Measurements from ENCODE around the gene REXO4.
"Not testable (repeated sequence)": the region's sequence is repeated elsewhere in the genome, so short reads cannot be mapped to it uniquely, and the experiment has no call there.

REXO4 gene

DNA sequence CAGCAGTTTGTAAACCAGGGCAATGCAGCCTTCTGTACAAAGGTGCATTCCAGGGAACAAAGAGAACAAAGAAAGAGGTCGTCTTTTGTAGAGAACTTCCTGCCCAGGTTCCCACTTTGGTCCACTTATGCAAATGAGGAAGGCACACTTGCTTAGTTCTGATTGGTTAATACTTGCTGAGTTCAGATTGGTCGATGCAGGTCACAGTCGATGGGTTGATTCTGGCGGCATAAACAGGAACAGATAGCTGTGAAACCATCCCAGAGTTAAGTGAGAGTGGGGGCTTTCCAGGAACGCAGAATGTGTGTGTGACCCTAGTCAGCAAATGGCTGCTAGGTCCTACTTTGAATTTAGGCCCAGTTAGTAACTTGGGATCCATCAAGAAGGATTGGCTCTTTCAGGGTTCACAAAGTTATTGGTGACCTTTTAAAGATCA is 2.6 kb upstream of the REXO4 start:
- no peak for DNase-seq (ENCODE audit: low spot score)

GRCh38 chr9:133419005-133419404 is 1.2 kb upstream of the REXO4 start:
- no peak for DNase-seq (ENCODE audit: low spot score)

GRCh38 chr9:133415170-133415569 is 2.6 kb downstream of the REXO4 start:
- no peak for DNase-seq (ENCODE audit: low spot score)

DNA sequence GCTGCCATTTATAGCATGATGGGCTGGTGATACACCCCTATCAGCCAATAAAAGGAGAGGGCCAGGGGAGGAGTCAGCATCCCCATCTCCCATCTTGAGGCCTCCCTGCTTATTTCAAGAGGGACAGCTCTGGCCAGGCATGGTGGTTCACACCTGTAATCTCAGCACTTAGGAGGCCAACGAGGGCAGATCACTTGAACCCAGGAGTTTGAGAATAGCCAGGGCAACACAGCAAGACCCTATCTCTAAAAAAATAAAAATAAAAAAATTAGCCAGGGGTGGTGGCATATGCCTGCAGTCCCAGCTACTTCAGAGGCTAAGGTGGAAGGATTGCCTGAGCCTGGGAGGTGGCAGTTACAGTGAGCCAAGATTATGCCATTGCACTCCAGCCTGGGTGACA is 9.8 kb downstream of the REXO4 start:
- no peak for DNase-seq (ENCODE audit: low spot score)

DNA sequence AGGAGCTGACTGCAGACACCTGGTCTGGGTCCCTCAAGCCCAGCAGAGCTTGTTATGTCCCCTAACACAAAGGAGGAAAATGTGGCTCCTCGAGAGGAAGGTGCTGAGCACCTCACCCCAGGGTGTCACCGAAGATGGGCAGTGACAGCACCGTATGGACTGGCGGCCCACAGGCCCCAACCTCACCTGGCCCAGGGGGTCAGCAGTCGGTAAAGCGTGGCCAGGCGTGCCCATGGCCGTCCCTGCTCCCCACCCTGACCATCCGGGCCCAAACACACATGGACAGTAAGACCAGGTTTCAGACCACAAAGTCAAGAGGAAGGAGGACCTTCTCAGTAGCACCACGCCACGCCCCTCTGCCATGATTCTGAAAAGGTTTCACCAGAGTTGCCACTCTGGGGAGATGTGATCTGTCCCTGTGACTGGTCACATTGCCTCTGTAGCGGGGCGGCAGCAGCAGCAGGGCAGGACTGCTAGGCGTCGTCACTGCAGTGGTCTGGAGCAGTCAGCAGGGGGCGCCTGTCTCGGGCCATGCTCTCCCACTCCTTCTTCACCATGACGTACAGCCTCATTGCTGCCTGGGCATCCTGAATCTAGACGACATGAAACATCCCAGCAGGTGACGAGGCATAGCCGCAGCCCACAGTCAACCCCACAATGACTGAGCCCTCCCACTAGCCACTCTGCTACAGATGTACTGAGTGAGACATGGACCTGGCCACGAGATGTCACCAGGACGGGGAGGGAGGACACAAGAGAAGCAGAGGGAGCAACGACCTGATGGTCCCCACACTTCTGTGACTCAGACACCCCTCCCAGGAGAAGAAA is 11.1 kb downstream of the REXO4 start:
- peak; percentile 84 for DNase-seq (ENCODE audit: low spot score)

DNA sequence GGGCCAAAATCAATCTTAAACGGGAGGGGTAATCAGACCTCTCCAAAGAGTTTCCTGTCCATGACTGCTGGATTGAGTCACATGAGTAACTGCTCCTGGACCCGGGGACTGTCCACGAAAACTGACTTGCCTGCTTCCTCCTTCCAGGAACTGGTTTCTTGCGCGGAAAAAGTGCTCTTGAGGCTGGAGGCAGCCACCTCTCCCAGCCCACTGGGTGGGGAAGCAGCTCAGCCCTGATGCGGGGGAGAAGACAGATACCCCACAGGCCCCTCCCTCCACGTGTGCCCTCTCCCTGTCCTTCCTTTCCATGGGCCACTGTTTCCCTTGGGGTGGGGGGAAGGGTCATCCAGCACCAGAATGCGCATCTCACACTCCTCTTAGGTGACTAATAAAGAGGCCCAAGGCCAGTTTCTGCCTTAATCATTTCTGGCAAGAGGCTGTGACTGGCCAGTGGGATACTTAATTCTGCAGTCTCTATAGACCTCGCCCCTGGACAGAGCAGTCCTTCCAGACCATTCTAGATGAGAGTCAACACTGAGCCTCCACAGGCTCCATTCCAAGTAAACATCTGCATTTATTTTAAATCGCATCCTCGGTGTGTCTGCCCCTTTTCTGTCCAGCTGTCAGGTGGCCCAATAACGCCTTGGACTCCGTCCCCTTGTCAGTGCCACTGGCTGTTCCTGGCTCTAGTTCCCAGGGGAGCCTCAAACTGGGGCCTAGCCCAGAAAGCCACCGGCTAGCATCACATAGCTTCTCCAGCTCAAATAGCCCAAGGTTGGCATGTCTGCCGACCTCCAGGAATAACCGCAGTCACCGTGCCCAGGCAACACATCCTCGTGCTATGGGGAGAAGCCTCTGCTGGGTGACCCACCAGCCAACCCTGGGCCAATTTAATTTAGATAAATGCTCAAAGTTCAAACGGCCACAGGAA is 12.0 kb downstream of the REXO4 start:
- DNase-seq (ENCODE audit: low spot score): no peak

- DNase-seq (ENCODE audit: low spot score): no peak
Measured at GRCh38 chr9:133404454-133405002, 13.3 kb downstream of the REXO4 start.

- no peak for DNase-seq (ENCODE audit: low spot score)
Measured at GRCh38 chr9:133403766-133404453, 13.9 kb downstream of the REXO4 start.

DNA sequence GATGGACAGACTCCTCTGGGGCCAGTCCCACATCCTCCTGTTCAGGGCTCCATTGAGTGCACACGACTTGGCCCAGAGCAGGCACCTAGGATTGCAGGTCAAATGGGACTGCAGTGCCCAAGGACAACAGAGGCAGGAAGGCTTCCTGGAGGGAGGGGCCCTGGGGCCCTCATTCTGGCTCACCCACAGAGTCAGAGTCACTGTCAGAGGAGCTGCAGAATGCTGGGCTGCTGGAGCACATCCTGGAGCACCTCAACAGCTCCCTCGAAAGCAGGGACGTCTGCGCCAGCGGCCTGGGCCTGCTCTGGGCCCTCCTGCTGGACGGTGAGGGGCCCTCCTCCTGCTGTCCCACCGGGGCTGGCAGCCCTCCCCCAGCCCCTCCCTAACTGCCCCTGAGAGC is 15.1 kb downstream of the REXO4 start:
- no peak for DNase-seq (ENCODE audit: low spot score)

DNA sequence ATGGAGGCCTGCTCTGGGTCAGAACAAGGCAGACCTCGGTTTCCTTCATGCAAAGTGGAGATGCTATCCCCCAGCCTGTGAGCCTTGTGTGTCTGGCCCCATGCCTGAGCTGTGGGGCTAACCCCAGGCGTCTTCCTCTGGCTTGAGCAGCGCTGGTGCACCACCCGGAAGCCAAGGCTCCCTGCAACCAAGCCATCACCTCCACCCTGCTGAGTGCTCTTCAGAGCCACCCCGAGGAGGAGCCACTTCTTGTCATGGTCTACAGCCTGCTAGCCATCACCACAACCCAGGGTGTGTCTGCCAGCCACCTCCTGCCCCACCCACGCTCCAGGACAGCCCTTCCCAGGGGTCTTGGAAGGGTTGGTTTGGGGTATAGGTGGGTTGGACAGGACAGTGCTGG is 16.2 kb downstream of the REXO4 start:
- DNase-seq (ENCODE audit: low spot score): no peak

GRCh38 chr9:133400292-133400691 is 17.5 kb downstream of the REXO4 start:
- no peak for DNase-seq (ENCODE audit: low spot score)

GRCh38 chr9:133397895-133398294 is 19.9 kb downstream of the REXO4 start:
- DNase-seq (ENCODE audit: low spot score): no peak

GRCh38 chr9:133397370-133397769 is 20.4 kb downstream of the REXO4 start:
- no peak for DNase-seq (ENCODE audit: low spot score)

- no peak for DNase-seq (ENCODE audit: low spot score)
Measured at GRCh38 chr9:133396952-133397351, 20.9 kb downstream of the REXO4 start.

DNA sequence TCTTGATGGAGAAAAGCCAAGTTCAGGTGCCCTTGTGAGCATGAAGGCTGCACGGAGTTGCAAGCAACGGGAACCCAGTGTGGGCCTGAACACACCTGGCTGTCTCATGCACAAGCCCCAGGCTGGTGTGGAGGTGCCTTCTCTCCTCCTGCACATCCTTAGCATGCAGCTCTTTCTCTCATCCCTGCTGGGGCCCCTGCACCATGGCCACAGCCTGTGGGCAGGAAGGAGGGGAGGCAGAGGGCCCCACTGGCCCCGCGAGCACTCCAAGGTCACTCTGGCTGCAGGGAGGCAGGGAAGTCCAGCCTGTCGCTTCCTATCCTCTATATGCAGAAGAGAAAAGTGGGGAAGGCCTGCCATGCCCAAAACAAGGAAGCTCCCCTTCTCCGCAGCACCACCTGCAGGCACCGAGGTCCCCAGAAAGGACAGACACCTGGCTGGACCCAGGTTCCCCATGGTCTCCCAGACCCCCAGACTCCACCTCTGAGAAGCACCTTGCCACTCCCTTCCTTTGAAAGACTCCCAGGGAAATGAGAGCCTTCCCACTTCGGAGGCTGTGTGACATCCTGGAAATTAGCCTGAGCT is 23.0 kb downstream of the REXO4 start:
- DNase-seq (ENCODE audit: low spot score): no peak

GRCh38 chr9:133393399-133393798 is 24.4 kb downstream of the REXO4 start:
- no peak for DNase-seq (ENCODE audit: low spot score)

- not testable (repeated sequence) for DNase-seq (ENCODE audit: low spot score)
Measured at GRCh38 chr9:133392308-133392707, 25.5 kb downstream of the REXO4 start.

DNA sequence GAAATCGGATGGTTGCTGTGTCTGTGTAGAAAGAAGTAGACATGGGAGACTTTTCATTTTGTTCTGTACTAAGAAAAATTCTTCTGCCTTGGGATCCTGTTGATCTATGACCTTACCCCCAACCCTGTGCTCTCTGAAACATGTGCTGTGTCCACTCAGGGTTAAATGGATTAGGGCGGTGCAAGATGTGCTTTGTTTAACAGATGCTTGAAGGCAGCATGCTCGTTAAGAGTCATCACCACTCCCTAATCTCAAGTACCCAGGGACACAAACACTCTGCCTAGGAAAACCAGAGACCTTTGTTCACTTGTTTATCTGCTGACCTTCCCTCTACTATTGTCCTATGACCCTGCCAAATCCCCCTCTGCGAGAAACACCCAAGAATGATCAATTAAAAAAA is 26.4 kb downstream of the REXO4 start:
- DNase-seq (ENCODE audit: low spot score): not testable (repeated sequence)

DNA sequence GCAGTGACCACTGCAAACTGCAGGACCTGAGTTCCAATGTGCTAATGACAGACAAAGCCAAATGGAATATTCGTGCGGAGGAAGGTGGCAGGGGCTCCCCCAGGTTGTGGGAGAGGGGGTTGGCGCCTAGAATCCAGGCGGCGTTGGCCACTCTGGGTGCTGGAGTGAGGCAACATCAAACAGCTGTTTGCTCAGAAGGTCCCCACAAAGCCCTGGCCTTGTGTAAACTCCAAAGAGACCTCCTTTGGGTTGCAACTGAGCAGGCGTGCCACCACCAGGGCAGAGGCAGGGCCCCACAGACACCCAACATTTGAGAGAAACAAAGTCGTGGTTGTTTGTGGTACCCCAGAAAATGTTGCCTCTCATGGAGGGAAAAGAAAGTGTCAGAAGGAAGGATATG is 27.1 kb downstream of the REXO4 start:
- DNase-seq (ENCODE audit: low spot score): no peak

GRCh38 chr9:133389562-133389961 is 28.2 kb downstream of the REXO4 start:
- no peak for DNase-seq (ENCODE audit: low spot score)

DNA sequence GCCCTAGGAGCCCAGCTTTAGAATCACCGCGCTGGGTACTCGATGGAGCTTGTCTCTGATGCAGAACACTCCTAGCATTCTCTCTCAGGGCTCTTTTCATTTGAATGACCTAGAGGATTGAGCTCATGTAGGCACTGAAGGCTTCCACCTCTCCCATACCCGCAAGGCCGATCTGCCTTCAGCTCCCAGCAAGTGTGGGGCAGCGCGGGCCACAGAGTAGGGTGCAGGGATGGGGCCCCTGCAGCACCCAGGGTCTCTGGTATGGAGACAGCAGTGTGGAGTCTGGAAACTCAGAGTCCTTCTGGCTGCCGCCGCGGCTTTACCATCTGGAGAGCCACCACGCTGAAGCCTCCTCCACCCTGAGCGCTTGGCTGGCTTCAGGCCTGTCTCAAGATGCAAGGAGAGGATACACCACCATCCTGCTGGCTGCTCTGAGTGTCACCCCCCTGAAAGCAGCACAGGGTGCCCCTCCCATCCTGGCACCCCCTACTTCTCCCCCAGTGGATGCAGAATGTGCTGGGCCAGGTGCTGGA is 28.7 kb downstream of the REXO4 start:
- no peak for DNase-seq (ENCODE audit: low spot score)

Data from Ammon's horn (tissue), 1 donor.